Nucleus accumbens (tissue), 56 donors: ENCODE data around the gene UBTFL1.
"Not testable (repeated sequence)": the region's sequence is repeated elsewhere in the genome, so short reads cannot be mapped to it uniquely, and the experiment has no call there.

Source experiments
- DNase-seq, 56 donors: peaks; one replicate each; lab custom pipeline; 2025; lab: John Stamatoyannopoulos, UW

UBTFL1 gene, protein sequence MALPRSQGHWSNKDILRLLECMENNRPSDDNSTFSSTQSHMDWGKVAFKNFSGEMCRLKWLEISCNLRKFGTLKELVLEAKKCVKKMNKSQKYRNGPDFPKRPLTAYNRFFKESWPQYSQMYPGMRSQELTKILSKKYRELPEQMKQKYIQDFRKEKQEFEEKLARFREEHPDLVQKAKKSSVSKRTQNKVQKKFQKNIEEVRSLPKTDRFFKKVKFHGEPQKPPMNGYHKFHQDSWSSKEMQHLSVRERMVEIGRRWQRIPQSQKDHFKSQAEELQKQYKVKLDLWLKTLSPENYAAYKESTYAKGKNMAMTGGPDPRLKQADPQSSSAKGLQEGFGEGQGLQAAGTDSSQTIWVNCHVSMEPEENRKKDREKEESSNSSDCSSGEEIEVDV

DNA sequence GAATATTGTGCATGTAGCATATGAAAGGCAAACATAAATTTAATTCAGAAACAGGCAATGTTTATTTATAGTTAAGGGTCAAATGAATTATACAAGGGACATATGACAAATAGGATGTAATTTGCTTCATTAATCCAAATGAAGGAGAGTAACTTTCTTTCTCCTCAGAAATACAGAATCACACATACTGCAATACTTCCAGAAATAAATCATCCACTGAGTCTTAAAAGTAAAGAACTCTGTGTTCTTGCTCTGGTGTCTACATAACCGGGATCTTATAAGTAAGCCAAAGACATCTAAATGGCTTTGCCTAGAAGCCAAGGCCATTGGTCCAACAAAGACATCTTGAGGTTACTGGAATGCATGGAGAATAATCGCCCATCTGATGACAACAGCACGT lies at the start of gene UBTFL1:
Gene UBTFL1 (plus strand): TSS at position 301 of the 400 bp plus-strand sequence. CDS start 0 bp downstream, at position 301.
- DNase-seq, result not testable (repeated sequence)

DNA sequence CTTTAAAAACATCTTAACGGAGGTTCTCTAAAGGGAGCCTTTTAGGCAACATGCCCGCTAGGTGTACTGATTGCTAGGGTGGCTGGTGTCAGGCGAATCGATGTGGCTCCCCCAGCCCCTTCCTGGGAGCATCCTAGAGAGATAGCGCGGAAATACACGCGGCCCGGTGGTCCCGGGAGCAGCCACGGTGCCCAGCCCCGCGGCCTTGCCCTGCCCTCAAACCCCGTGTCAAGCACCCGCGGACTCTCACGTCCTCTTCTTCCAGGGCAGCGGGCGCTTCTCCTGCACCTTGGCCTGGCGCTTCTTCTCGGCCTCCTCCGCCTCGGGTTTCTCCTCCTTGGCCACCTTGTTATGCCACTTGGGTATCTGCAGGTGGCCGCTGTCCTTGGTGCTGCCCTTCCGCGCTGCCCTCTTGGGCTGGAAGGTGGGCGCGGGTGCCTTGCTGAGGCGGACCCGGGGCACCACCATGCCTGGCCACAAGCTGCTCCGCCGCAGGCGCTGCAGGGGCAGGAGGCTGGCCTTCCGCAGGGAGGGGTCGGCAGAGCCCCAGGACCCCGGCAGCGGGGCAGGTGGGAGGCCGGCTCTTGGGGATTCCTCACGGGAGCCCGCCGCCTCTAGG lies 34.0 kb upstream of the UBTFL1 start:
- not testable (repeated sequence) for DNase-seq

GRCh38 chr11:90052311-90052710 lies 33.4 kb upstream of the UBTFL1 start:
- DNase-seq, result peak in 10 of 56 donors; percentile 1 to 30 (median 5)

GRCh38 chr11:90053545-90053944 lies 32.2 kb upstream of the UBTFL1 start:
- DNase-seq, result not testable (repeated sequence)

DNA sequence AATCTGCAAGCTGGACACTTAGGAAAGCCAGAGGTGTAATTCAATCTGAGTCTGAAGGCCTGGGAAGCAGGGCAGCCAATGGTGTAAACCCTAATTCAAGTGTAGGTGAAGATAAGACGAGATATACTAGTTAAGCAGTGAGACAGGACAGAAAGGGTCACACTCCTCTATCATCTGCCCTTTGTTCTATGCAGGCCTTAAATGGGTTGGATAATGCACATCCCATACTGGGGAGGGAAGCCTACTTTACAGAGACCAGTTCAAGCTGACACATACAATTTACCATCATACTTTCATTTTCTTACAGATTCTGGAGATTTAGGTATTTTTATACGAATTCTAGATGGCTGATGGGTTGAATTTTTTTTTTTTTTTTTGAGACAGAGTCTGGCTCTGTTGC lies 3.0 kb downstream of the UBTFL1 start:
- not testable (repeated sequence) for DNase-seq

DNA sequence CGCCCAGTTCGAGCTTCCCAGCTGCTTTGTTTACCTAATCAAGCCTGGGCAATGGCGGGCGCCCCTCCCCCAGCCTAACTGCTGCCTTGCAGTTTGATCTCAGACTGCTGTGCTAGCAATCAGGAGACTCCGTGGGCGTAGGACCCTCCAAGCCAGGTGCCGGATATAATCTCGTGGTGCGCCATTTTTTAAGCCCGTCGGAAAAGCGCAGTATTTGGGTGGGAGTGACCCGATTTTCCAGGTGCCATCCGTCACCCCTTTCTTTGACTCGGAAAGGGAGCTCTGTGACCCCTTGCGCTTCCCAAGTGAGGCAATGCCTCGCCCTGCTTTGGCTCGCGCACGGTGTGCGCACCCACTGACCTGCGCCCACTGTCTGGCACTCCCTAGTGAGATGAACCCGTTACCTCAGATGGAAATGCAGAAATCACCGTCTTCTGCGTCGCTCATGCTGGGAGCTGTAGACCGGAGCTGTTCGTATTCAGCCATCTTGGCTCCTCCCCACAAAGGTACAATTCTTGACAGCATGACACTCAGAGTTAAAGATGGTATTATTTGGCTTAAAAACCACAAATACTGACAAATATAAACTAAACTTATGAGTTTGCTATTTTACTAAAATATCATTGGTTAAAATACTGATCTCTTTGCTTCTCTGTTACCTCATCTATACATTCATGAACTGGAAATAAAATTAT lies 9.6 kb downstream of the UBTFL1 start:
- DNase-seq, result not testable (repeated sequence)

GRCh38 chr11:90098261-90098660 lies 12.5 kb downstream of the UBTFL1 start:
- DNase-seq, result peak in 27 of 56 donors; percentile 0 to 55 (median 14)

DNA sequence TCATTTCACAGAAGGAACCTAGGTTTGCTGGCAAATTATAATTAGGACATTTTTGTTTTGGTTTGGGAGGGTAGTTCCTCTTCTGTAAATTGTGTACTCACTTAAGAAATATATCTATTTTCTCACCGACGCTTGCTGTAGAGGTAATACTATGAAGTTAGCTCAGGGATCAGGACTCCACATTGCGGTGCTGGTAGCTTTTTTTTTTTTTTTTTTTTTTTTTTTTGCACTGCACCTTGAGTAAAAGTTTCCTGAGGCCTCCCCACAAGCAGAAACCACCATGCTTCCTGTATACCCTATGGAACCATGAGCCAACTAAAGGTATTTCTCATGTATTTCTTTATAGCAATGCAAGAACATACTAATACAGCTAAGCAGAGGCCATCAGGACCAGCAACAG lies 14.7 kb downstream of the UBTFL1 start:
- no peak for DNase-seq

DNA sequence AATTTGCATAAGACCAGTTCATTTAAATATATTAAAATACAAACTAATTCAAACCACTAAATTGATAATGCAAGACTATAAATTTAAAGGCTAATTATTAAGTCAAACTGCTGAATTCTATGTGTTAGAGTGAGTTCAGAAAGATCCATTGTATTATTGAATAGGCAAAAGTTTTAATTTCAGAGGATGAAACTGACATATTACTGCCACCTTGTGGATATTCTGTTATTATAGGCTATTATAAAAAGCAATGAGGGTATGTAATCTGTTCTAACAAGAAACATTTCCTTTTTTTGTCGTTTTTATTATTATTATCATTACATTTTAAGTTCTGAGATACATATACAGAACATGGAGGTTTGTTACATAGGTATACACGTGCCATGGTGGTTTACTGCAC lies 27.8 kb downstream of the UBTFL1 start:
- DNase-seq, result no peak

- no peak for DNase-seq
Measured at GRCh38 chr11:90120191-90120590, 34.4 kb downstream of the UBTFL1 start.

DNA sequence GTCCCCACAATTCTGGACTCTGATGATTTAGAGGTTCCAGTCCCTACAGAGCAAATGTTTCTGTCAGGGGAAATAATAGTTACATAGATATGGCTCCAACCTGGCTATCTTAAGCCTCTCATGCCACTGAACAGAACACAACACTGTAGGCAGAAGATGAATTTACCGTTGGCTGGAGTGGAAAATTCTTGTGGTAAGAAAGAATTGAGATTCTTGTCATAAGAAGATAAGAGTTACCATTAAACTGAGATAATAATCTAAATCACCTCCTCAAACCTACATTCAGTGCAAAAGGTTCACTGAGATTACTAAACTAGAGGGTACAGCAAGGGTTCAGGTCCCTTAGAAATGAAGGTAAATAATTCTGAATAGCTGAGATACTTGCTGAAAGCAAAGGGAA lies 38.6 kb downstream of the UBTFL1 start:
- DNase-seq, result no peak

DNA sequence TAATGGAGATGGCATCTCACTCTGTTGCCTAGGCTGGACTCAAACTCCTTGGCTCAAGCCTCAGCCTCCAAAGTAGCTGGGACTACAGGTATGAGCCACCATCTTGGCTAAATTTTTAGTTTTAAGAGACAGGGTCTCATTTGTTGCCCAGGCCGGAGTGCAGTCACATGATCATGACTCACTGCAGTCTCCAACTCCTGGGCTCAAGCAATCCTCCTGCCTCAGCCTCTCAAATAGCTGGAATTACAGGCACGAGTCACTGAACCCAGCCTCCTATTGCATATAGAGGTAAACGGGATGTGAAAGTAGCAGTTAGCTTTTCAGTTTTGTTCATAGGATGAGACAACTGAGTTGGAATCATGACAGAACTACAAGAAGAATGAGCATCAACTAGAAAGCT lies 39.2 kb downstream of the UBTFL1 start:
- no peak for DNase-seq

- no peak for DNase-seq
Measured at GRCh38 chr11:90133560-90134477, 48.1 kb downstream of the UBTFL1 start.

GRCh38 chr11:90134478-90135003 lies 48.8 kb downstream of the UBTFL1 start, which contains the start of gene NAALAD2:
TSS of gene NAALAD2 (plus strand) at chr11:90134663. CDS start at chr11:90134759, 96 bp downstream.
- DNase-seq, result peak in 52 of 56 donors; percentile 5 to 81 (median 44)

GRCh38 chr11:90135016-90135415 lies 49.3 kb downstream of the UBTFL1 start:
- DNase-seq, result no peak
